NT2/D1 (cell line): Measurements from ENCODE around the gene TPRX1.
"Not testable (repeated sequence)": the region's sequence is repeated elsewhere in the genome, so short reads cannot be mapped to it uniquely, and the experiment has no call there.

Source experiments
- DNase-seq: peaks from one replicate; pipeline ENCODE4 v3.0.0-alpha.2; 2011; ENCODE audit warnings: low read depth, low spot score
- H3K27me3 ChIP-seq: 2 replicates; pipeline ENCODE4 v1.6.0; 2011; ENCODE audit warnings: mild to moderate bottlenecking; ENCODE audit not compliant: insufficient read length, insufficient read depth
- H3K36me3 ChIP-seq: 2 replicates; pipeline ENCODE4 v1.6.1; 2011; ENCODE audit warnings: mild to moderate bottlenecking, low read length, mixed read lengths; ENCODE audit not compliant: insufficient read depth, insufficient read length
- H3K4me1 ChIP-seq: 2 replicates; pipeline ENCODE4 v1.5.1; 2011; ENCODE audit not compliant: insufficient read depth, insufficient read length
- H3K4me3 ChIP-seq: 2 replicates; pipeline ENCODE4 v1.5.1; 2011; ENCODE audit warnings: low read depth; ENCODE audit not compliant: insufficient read length
- H3K9ac ChIP-seq: 2 replicates; pipeline ENCODE4 v1.6.0; 2011; ENCODE audit warnings: low read depth; ENCODE audit not compliant: insufficient read length
- H3K9me3 ChIP-seq: 2 replicates; pipeline ENCODE4 v1.5.1; 2011; ENCODE audit warnings: mild to moderate bottlenecking, low read length; ENCODE audit not compliant: insufficient read depth
- SUZ12 ChIP-seq: IDR thresholded peaks from 2 replicates; pipeline ENCODE4 v1.6.1; 2011; ENCODE audit not compliant: insufficient read length, insufficient read depth; ENCODE audit errors: extremely low read depth
- YY1 ChIP-seq: IDR thresholded peaks from 2 replicates; pipeline ENCODE4 v1.6.1; 2011; ENCODE audit not compliant: insufficient read length, insufficient read depth
- ZNF274 ChIP-seq: IDR thresholded peaks from 2 replicates; pipeline ENCODE4 v1.6.1; 2011; ENCODE audit warnings: mild to moderate bottlenecking, low read depth, low read length

Gene TPRX1

DNA sequence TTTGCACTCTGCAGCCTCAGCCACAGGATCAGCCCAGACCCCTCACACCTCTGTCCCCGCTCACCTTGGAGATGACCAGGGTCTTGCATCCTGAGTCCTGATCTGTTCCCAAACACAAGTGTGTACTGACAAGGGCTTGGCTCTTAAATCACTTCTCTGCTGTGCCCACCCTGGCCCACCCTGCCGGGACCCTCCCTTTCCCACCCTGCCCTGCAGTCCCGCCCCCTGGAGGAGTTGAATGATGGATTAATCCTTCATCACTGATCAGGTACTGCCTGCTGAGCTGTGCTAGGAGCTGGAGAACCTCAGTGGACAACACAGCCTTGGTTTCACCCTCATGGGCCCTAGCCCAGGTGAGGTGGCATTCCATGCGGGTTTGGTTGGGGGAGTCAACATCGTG lies at the start of gene TPRX1:
Gene TPRX1 (minus strand): TSS at position 101 of the 400 bp plus-strand sequence. CDS start 12 bp downstream, at position 89.
- not testable (repeated sequence) for DNase-seq, H3K27me3 ChIP-seq, H3K4me3 ChIP-seq, H3K9ac ChIP-seq, H3K9me3 ChIP-seq, H3K36me3 ChIP-seq, H3K4me1 ChIP-seq

- Histone ChIP-seq H3K9ac (no peak overlapping the region), H3K27me3 (no peaks in the 10 kb centered on the region), H3K36me3 (no peaks in the 10 kb centered on the region), H3K9me3 (no peaks in the 10 kb centered on the region), H3K4me3 (no peak overlapping the region), H3K4me1 (peaks cover 4% of the 10 kb centered on the region)
- TF ChIP-seq ZNF274 (no peak), SUZ12 (no peak), YY1 (no peak)
- no peak for DNase-seq
Observed at GRCh38 chr19:47853003-47853402, 48.7 kb upstream of the TPRX1 start.

DNA sequence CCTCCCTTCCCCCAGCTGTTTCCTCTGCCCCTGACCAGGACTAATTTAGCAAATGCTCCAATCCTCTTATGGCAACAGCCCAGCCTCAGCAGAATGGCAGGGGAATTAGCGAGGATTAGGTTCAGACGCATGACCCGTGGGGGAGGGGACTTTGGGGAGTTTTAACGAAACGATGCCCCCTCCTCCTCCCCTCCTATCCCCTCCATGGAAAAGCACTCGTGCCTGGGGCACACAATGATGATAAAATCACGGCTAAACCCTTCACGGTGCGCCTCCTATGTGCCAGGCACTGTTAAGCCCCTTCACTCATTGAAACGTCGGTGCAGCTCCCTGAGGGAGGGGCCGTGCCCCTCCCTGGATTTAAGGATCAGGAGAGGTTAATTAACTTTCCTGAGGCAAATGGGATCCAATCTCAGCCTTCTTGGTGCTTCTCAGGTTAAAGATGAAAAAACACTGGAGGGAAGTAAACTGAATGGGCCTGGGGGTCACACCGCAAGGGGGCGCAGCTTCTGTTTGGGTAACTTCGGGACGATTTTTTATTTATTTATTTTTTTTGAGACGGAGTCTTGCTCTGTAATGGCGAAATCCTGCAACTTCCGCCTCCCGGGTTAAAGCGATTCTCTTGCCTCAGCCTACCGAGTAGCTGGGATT lies 44.6 kb upstream of the TPRX1 start:
- Histone ChIP-seq H3K4me3 (peak overlapping the region; percentile 26), H3K36me3 (no peaks in the 10 kb centered on the region), H3K9me3 (no peaks in the 10 kb centered on the region), H3K27me3 (no peaks in the 10 kb centered on the region), H3K4me1 (peaks cover 4% of the 10 kb centered on the region), H3K9ac (peak overlapping the region; percentile 51)
- TF ChIP-seq SUZ12 (no peak), ZNF274 (no peak), YY1 (no peak)
- DNase-seq, result peak; percentile 57

GRCh38 chr19:47848425-47848822 lies 44.1 kb upstream of the TPRX1 start:
- no peak for DNase-seq
- Histone ChIP-seq H3K27me3 (no peaks in the 10 kb centered on the region), H3K9me3 (no peaks in the 10 kb centered on the region), H3K4me1 (peaks cover 4% of the 10 kb centered on the region), H3K36me3 (no peaks in the 10 kb centered on the region), H3K4me3 (peak overlapping the region; percentile 26), H3K9ac (peak overlapping the region; percentile 51)
- TF ChIP-seq SUZ12 (no peak), ZNF274 (no peak), YY1 (no peak)

- no peaks in the 10 kb centered on the region for H3K27me3 ChIP-seq
- no peak overlapping the region for H3K4me3 ChIP-seq
- no peaks in the 10 kb centered on the region for H3K36me3 ChIP-seq
- no peak for TF ChIP-seq YY1
- TF ChIP-seq ZNF274, result no peak
- no peak for TF ChIP-seq SUZ12
- peaks cover 4% of the 10 kb centered on the region for H3K4me1 ChIP-seq
- H3K9me3 ChIP-seq, result no peaks in the 10 kb centered on the region
- H3K9ac ChIP-seq, result no peak overlapping the region
- no peak for DNase-seq
Observed at GRCh38 chr19:47842941-47843340, 38.6 kb upstream of the TPRX1 start.

DNA sequence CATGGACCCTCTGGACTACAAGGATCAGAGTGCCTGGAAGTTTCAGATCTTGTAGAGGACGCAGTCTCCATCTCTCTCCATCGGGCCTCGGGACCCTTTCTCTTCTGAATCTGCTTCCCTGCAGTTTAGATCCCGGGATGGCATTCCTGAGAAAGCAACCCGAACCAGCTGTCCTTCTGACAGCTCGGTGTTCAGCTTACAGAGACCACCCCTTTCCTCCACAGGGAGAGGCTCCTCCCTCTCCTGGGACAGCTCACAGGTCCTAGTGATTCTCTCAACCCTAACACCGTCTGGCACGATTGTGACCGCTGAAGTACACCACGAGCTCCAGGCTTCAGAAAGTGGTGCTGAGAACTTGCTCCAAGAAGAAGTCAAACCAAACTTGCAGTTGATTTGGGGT lies 35.6 kb upstream of the TPRX1 start:
- no peaks in the 10 kb centered on the region for H3K9me3 ChIP-seq
- peaks cover 4% of the 10 kb centered on the region for H3K4me1 ChIP-seq
- H3K9ac ChIP-seq, result no peak overlapping the region
- H3K4me3 ChIP-seq, result no peak overlapping the region
- no peak for DNase-seq
- H3K27me3 ChIP-seq, result no peaks in the 10 kb centered on the region
- TF ChIP-seq ZNF274, result no peak
- no peak for TF ChIP-seq YY1
- TF ChIP-seq SUZ12, result no peak
- H3K36me3 ChIP-seq, result no peaks in the 10 kb centered on the region

DNA sequence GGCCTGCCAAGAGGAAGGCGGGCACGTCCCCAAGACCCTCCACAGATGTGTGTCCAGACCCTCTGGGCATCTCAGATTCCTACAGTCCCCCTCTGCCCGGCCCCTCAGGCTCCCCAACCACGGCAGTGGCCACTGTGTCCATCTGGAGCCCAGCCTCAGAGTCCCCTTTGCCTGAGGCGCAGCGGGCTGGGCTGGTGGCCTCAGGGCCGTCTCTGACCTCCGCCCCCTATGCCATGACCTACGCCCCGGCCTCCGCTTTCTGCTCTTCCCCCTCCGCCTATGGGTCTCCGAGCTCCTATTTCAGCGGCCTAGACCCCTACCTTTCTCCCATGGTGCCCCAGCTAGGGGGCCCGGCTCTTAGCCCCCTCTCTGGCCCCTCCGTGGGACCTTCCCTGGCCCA lies 35.1 kb upstream of the TPRX1 start:
- Histone ChIP-seq H3K36me3 (no peaks in the 10 kb centered on the region), H3K9ac (no peak overlapping the region), H3K4me3 (no peak overlapping the region), H3K27me3 (no peaks in the 10 kb centered on the region), H3K4me1 (peaks cover 4% of the 10 kb centered on the region), H3K9me3 (no peaks in the 10 kb centered on the region)
- no peak for DNase-seq
- TF ChIP-seq ZNF274 (no peak), SUZ12 (no peak), YY1 (no peak)

GRCh38 chr19:47836038-47836437 lies 31.7 kb upstream of the TPRX1 start:
- DNase-seq, result no peak
- TF ChIP-seq ZNF274, result no peak
- no peak for TF ChIP-seq YY1
- no peak for TF ChIP-seq SUZ12
- no peaks in the 10 kb centered on the region for H3K36me3 ChIP-seq
- H3K4me3 ChIP-seq, result no peak overlapping the region
- H3K9me3 ChIP-seq, result no peaks in the 10 kb centered on the region
- H3K9ac ChIP-seq, result no peak overlapping the region
- H3K4me1 ChIP-seq, result peaks cover 4% of the 10 kb centered on the region
- H3K27me3 ChIP-seq, result no peaks in the 10 kb centered on the region
